ENCODE measurements around the gene GDF10.
A peak's percentile ranks its signal among the peaks of the same experiment; 100 is the strongest.

The GDF10 gene

GRCh38 chr10:47294057-47294456 lies 5.9 kb upstream of the GDF10 start:
- no peak for DNase-seq (ENCODE audit: low read depth, low spot score)

- DNase-seq (ENCODE audit: low read depth, low spot score) = no peak
Observed at GRCh38 chr10:47294501-47294900, 5.5 kb upstream of the GDF10 start.

GRCh38 chr10:47295411-47295810 lies 4.6 kb upstream of the GDF10 start:
- no peak for DNase-seq (ENCODE audit: low read depth, low spot score)

- no peak for DNase-seq (ENCODE audit: low read depth, low spot score)
Observed at GRCh38 chr10:47296156-47296894, 3.7 kb upstream of the GDF10 start.

GRCh38 chr10:47296941-47297340 lies 3.1 kb upstream of the GDF10 start:
- no peak for DNase-seq (ENCODE audit: low read depth, low spot score)

- DNase-seq (ENCODE audit: low read depth, low spot score) = no peak
Observed at GRCh38 chr10:47297866-47298540, 2.0 kb upstream of the GDF10 start.

GRCh38 chr10:47298715-47299114 lies 1.3 kb upstream of the GDF10 start:
- DNase-seq (ENCODE audit: low read depth, low spot score) = no peak

GRCh38 chr10:47300429-47300931 lies 483 bp downstream of the GDF10 start:
- no peak for DNase-seq (ENCODE audit: low read depth, low spot score)

GRCh38 chr10:47301833-47302232 lies 1.8 kb downstream of the GDF10 start:
- no peak for DNase-seq (ENCODE audit: low read depth, low spot score)

GRCh38 chr10:47303105-47303504 lies 3.1 kb downstream of the GDF10 start:
- no peak for DNase-seq (ENCODE audit: low read depth, low spot score)

GRCh38 chr10:47303866-47304265 lies 3.9 kb downstream of the GDF10 start:
- no peak for DNase-seq (ENCODE audit: low read depth, low spot score)

- no peak for DNase-seq (ENCODE audit: low read depth, low spot score)
Observed at GRCh38 chr10:47305566-47305965, 5.6 kb downstream of the GDF10 start.

- DNase-seq (ENCODE audit: low read depth, low spot score) = no peak
Observed at GRCh38 chr10:47306387-47307210, 6.6 kb downstream of the GDF10 start.

GRCh38 chr10:47307381-47307780 lies 7.4 kb downstream of the GDF10 start:
- DNase-seq (ENCODE audit: low read depth, low spot score) = no peak

- no peak for DNase-seq (ENCODE audit: low read depth, low spot score)
Observed at GRCh38 chr10:47308775-47309174, 8.8 kb downstream of the GDF10 start.

GRCh38 chr10:47309408-47310089 lies 9.6 kb downstream of the GDF10 start:
- DNase-seq (ENCODE audit: low read depth, low spot score) = no peak

- no peak for DNase-seq (ENCODE audit: low read depth, low spot score)
Observed at GRCh38 chr10:47310090-47310505, 10.1 kb downstream of the GDF10 start.

GRCh38 chr10:47311193-47311931 lies 11.4 kb downstream of the GDF10 start:
- DNase-seq (ENCODE audit: low read depth, low spot score) = no peak

- DNase-seq (ENCODE audit: low read depth, low spot score) = peak; percentile 58
Observed at GRCh38 chr10:47311932-47312662, 12.1 kb downstream of the GDF10 start.

- no peak for DNase-seq (ENCODE audit: low read depth, low spot score)
Observed at GRCh38 chr10:47312663-47312995, 12.6 kb downstream of the GDF10 start.

Data from activated CD4-positive, CD25-positive, alpha-beta regulatory T cell treated with anti-CD3 and anti-CD28 coated beads, Interleukin-2, amount 50 U/mL, for 16 hours (primary cell).